ENCODE results near the gene EIF6. TPM values are rescaled to one million over a fixed set of nuclear protein-coding genes. Genes with fewer than 3 reads are reported as not detected.

Gene EIF6
- polyA plus RNA-seq, 1 experiment = 133 TPM

GRCh38 chr20:35281506-35282101 lies 3.0 kb downstream of the EIF6 start:
- CTCF ChIA-PET = interaction anchor here (2.1 kb wide), 1 partner anchor 12 kb away, joined by 4 read pairs; no protein-coding TSS in a partner anchor
- POLR2A ChIA-PET = no interaction called here
- no peak for DNase-seq (ENCODE audit: low read depth, low spot score)
- Histone ChIP-seq H3K27me3 (ENCODE audit: control insufficient read depth, insufficient read depth, low read length) (no peaks in the 10 kb centered on the region), H3K9me3 (ENCODE audit: control insufficient read depth, insufficient read depth, low read length) (peaks cover 5% of the 10 kb centered on the region; the same call in 1 of the 2 replicates), H3K27ac (ENCODE audit: low read depth, low read length) (no peak overlapping the region), H3K4me3 (ENCODE audit: low read depth, low read length) (no peak overlapping the region)
- TF ChIP-seq CTCF (IDR thresholded peaks at IDR 0.05; ENCODE audit: low read depth, low read length) = no peak

GRCh38 chr20:35280523-35280922 lies 4.0 kb downstream of the EIF6 start:
- ChIA-PET POLR2A (no interaction called here), CTCF (interaction anchor here (0.9 to 1.0 kb wide), 2 partner anchors 167 to 184 kb away, joined by 3 to 4 read pairs; no protein-coding TSS in a partner anchor)
- H3K27me3 ChIP-seq (ENCODE audit: control insufficient read depth, insufficient read depth, low read length) = no peaks in the 10 kb centered on the region
- no peak for DNase-seq (ENCODE audit: low read depth, low spot score)
- no peak overlapping the region for H3K4me3 ChIP-seq (ENCODE audit: low read depth, low read length)
- TF ChIP-seq CTCF (IDR thresholded peaks at IDR 0.05; ENCODE audit: low read depth, low read length) = no peak
- H3K9me3 ChIP-seq (ENCODE audit: control insufficient read depth, insufficient read depth, low read length) = peaks cover 5% of the 10 kb centered on the region; the same call in 1 of the 2 replicates
- H3K27ac ChIP-seq (ENCODE audit: low read depth, low read length) = no peak overlapping the region

GRCh38 chr20:35279533-35280174 lies 4.9 kb downstream of the EIF6 start:
- Histone ChIP-seq H3K4me3 (ENCODE audit: low read depth, low read length) (no peak overlapping the region), H3K27ac (ENCODE audit: low read depth, low read length) (no peak overlapping the region), H3K27me3 (ENCODE audit: control insufficient read depth, insufficient read depth, low read length) (no peaks in the 10 kb centered on the region), H3K9me3 (ENCODE audit: control insufficient read depth, insufficient read depth, low read length) (peaks cover 5% of the 10 kb centered on the region; the same call in 1 of the 2 replicates)
- ChIA-PET CTCF (interaction anchor here (0.9 to 1.3 kb wide), 3 partner anchors 135 to 185 kb away, joined by 3 to 4 read pairs (median 4); no protein-coding TSS in a partner anchor), POLR2A (no interaction called here)
- TF ChIP-seq CTCF (IDR thresholded peaks at IDR 0.05; ENCODE audit: low read depth, low read length) = no peak
- no peak for DNase-seq (ENCODE audit: low read depth, low spot score)

- Histone ChIP-seq H3K27me3 (ENCODE audit: control insufficient read depth, insufficient read depth, low read length) (no peaks in the 10 kb centered on the region), H3K9me3 (ENCODE audit: control insufficient read depth, insufficient read depth, low read length) (peaks cover under 1% of the 10 kb centered on the region; the same call in 1 of the 2 replicates), H3K4me3 (ENCODE audit: low read depth, low read length) (no peak overlapping the region), H3K27ac (ENCODE audit: low read depth, low read length) (no peak overlapping the region)
- ChIA-PET POLR2A (no interaction called here), CTCF (interaction anchor here (1.1 to 1.3 kb wide), 2 partner anchors 134 to 162 kb away, joined by 3 to 4 read pairs; no protein-coding TSS in a partner anchor)
- no peak for TF ChIP-seq CTCF (IDR thresholded peaks at IDR 0.05; ENCODE audit: low read depth, low read length)
- DNase-seq (ENCODE audit: low read depth, low spot score) = no peak
Measured at GRCh38 chr20:35279040-35279439, 5.5 kb downstream of the EIF6 start.
